ENCODE results near the gene DIRAS3.

- TF ChIP-seq CTCF (IDR thresholded peaks at IDR 0.05; ENCODE audit: low read depth, low read length) (no peak), EZH2phosphoT487 (IDR thresholded peaks at IDR 0.05; ENCODE audit: low read depth) (no peak)
These were observed 28.2 kb upstream of the DIRAS3 start for GRCh38 chr1:68078647-68079046.
